ENCODE results near the gene NCBP3.

GRCh38 chr17:3773966-3774365 is 72.1 kb downstream of the NCBP3 start:
- TF ChIP-seq CTCF (IDR thresholded peaks at IDR 0.05; ENCODE audit: low read depth, low read length) = no peak
- no peak for TF ChIP-seq POLR2A (IDR thresholded peaks at IDR 0.05; ENCODE audit: extremely low read depth, insufficient read length)
